Spinal cord (tissue), 10 donors: ENCODE data around the gene KLF6. TPM values are rescaled to one million over a fixed set of nuclear protein-coding genes. Genes with fewer than 3 reads are reported as not detected.

Experiments
- DNase-seq, 6 donors: peaks; one replicate each; pipeline versions ENCODE4 v3.0.0 to v3.0.0-alpha.2; 2013 to 2015; ENCODE audit warnings: low spot score in 6 of 6, low read depth in 4 of 6
- H3K27ac ChIP-seq: one replicate; pipeline ENCODE4 v1.5.1; 2013; ENCODE audit warnings: low read depth, low read length, control low read depth
- H3K27me3 ChIP-seq: one replicate; pipeline ENCODE4 v1.6.1; 2013; ENCODE audit warnings: low read length; ENCODE audit not compliant: control insufficient read depth, insufficient read depth
- H3K36me3 ChIP-seq: one replicate; pipeline ENCODE4 v1.6.1; 2013; ENCODE audit warnings: low read length; ENCODE audit not compliant: control insufficient read depth, insufficient read depth
- H3K4me1 ChIP-seq: one replicate; pipeline ENCODE4 v1.6.1; 2013; ENCODE audit warnings: low read length; ENCODE audit not compliant: control insufficient read depth, insufficient read depth
- H3K4me3 ChIP-seq: one replicate; pipeline ENCODE4 v1.5.1; 2013; ENCODE audit warnings: low read depth, low read length, control low read depth
- H3K9me3 ChIP-seq: one replicate; pipeline ENCODE4 v1.6.1; 2013; ENCODE audit warnings: low read length; ENCODE audit not compliant: control insufficient read depth, insufficient read depth
- WGBS: methylation state at CpG from one replicate; pipeline ENCODE4 v1.1.5; 2013; ENCODE audit warnings: missing lambda C conversion rate; ENCODE audit not compliant: insufficient coverage; 5-methylcytosine and 5-hydroxymethylcytosine counted together
- polyA plus RNA-seq, 2 donors: library from polyadenylated mRNA; unstranded; fragments of 120-200 nt; gene quantifications; one replicate each; pipeline ENCODE4 v1.2.1, GENCODE V29; 2013; ENCODE audit not compliant: insufficient read length in 2 of 2
- total RNA-seq, 2 donors: library from RNA; depleted of rRNA in 1 of 2; stranded (reverse); fragments of 120-200 nt in 1 of 2; fragments of >200 nt in 1 of 2; gene quantifications; one replicate each; pipeline versions ENCODE4 v1.2.3 to v1.2.4, GENCODE V29; 2013 to 2014
- donor health status: healthy.

KLF6 gene
- total and polyA plus RNA-seq, 4 donors, result 38.4 to 70.3 (median 47.1) TPM

- DNase-seq, result peak in 3 of 6 donors; percentile 69 to 86 (median 84)
Measured at GRCh38 chr10:3783316-3783681, 1.7 kb downstream of the KLF6 start.

DNA sequence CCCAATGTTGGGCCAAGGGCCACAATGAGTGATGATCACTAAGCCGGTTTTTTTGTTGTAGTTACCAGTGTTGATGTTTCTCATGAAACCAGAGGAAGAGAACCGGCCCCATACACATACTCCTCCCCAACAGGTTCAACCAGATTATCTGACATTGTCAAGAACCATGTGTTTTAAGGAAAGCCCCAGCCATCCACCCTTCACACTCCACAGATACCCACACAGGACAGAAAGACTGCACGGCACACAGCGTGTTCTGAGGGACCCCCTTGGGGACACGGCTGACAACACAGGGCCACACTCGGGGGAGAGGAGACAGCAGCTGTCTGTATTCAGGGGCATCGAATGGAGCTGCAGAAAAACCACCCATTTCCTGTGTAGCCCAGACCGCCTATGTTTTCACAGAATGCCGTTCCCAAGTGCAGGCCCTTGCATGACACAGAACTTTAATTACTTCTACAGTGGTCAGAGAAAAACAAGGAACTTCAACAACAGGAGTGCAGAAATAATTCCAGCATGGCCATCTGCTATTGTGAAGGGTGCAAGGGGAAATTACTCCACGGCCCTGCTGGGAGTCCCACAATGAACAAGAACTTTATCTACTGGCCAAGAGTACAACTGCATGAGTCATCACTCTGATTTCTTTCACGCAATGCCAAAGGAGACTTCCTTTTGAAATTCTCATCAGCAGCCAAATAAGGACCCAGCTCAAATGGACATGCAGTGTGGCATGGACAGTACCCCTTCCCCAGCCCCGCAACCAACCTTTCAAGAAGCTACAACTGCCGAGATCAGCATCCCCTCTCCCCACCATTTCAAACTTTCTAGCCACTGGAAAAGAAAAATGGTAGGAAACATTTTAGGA, 2.3 kb downstream of the KLF6 start:
- no peaks in the 10 kb centered on the region for H3K9me3 ChIP-seq
- no peaks in the 10 kb centered on the region for H3K27me3 ChIP-seq
- WGBS, result 3% methylated on average over 7 of the region's 13 CpGs
- H3K4me3 ChIP-seq, result peak overlapping the region; percentile 87
- peak in 4 of 6 donors; percentile 51 to 86 (median 76) for DNase-seq
- peak overlapping the region; percentile 98 for H3K27ac ChIP-seq
- peaks cover 48% of the 10 kb centered on the region for H3K4me1 ChIP-seq
- H3K36me3 ChIP-seq, result peaks cover 30% of the 10 kb centered on the region

More at GRCh38 chr10:3783316-3783681, 1.7 kb downstream of the KLF6 start:
- peak overlapping the region; percentile 87 for H3K4me3 ChIP-seq
- peaks cover 48% of the 10 kb centered on the region for H3K4me1 ChIP-seq
- peak overlapping the region; percentile 98 for H3K27ac ChIP-seq
- H3K9me3 ChIP-seq, result no peaks in the 10 kb centered on the region
- no peaks in the 10 kb centered on the region for H3K27me3 ChIP-seq
- WGBS, result 0% methylated on average over 5 of the region's 12 CpGs
- peaks cover 30% of the 10 kb centered on the region for H3K36me3 ChIP-seq

DNA sequence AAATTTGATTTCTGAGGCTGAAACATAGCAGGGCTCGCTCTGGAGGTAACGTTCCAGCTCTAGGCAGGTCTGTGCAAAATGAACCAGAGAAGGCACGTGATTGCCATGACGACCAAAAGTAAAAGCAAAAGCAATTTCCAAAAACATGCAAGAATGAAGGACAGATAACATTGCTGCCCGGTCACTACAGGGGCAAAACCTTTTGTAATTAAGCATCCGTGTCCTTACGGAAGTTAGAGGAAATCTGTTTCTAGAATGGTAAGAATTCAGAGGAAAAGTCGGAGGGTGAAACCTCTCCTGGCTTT, 2.9 kb downstream of the KLF6 start:
- WGBS, result 28% methylated on average over 7 of the region's 8 CpGs

DNA sequence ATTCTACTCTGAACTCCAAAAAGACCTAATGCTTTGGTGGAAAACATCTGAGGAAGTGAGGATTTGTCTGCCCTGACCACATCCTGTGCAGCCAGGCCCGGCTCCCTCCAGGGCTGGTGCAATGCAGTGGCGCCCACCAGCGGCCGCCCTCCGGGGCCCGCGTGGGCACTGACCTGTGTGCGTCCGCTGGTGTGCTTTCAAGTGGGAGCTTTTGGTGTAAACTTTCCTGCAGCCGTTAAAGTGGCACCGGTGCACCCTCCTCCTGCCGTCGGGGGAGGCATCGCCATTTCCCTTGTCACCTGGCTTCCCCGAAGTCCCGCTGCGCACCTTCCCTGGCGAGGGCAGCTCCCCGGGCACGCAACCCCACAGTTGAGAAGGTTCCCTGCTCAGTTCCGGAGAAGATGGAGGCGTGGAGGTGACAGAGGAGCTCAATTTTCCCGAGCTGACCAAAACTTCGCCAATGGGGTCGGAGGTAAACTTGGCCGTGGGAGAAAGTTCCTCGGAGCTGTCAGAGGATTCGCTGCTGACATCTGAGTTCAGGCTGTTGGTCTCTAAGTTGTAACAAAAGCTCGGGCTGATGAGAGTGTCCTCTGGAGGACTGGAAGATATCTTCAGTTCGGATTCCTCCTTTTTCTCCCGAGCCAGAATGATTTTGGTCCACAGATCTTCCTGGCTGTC, 3.4 kb downstream of the KLF6 start:
- Histone ChIP-seq H3K27me3 (no peaks in the 10 kb centered on the region), H3K9me3 (no peaks in the 10 kb centered on the region), H3K4me1 (peaks cover 46% of the 10 kb centered on the region), H3K36me3 (peaks cover 30% of the 10 kb centered on the region), H3K4me3 (peak overlapping the region; percentile 87), H3K27ac (peak overlapping the region; percentile 98)
- WGBS, result 76% methylated on average over 27 of the region's 31 CpGs
- peak in 1 of 6 donors; percentile 52 for DNase-seq

More for the DNA sequence above, 2.9 kb downstream of the KLF6 start:
- H3K9me3 ChIP-seq, result no peaks in the 10 kb centered on the region
- H3K27me3 ChIP-seq, result no peaks in the 10 kb centered on the region
- peak overlapping the region; percentile 87 for H3K4me3 ChIP-seq
- DNase-seq, result no peak
- H3K36me3 ChIP-seq, result peaks cover 30% of the 10 kb centered on the region
- peaks cover 48% of the 10 kb centered on the region for H3K4me1 ChIP-seq
- peak overlapping the region; percentile 98 for H3K27ac ChIP-seq

DNA sequence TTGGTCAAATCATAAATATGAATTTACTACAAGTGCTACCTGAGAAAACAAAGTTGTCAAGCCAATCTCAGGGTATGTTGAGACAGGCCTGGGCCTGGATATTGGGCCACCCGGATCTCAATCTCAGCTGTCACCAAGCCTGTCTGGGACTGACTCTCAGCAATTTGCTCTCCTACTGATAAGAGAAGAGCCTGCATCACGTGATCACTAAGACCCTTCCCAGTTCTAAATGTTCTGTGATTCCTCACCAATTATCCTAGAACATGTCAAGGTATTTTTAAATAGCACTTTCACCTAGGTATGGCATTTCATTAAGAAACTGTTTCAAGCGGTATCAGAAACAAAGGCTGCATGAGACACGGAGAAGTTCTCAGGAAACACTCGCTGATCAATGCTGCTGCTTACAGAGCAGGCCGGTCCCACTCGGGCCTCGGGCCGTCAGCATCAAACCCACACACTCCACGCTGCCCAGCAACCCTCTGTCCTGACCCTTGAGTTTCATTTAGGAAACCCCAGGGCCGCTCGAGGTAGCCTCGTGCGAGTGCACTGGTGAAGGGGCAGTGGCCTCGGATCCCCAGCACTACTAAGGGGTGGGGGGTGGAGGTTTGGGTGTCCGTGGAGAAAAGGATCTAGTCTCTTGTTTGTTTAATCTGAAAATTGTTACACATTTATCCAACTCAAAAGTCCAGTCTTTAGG, 4.1 kb downstream of the KLF6 start:
- 71% methylated on average over 10 of the region's 16 CpGs for WGBS
- Histone ChIP-seq H3K9me3 (no peaks in the 10 kb centered on the region), H3K36me3 (peaks cover 34% of the 10 kb centered on the region), H3K27me3 (no peaks in the 10 kb centered on the region), H3K4me3 (peak overlapping the region; percentile 87), H3K27ac (peak overlapping the region; percentile 98), H3K4me1 (peaks cover 44% of the 10 kb centered on the region)
- peak in 1 of 6 donors; percentile 8 for DNase-seq

DNA sequence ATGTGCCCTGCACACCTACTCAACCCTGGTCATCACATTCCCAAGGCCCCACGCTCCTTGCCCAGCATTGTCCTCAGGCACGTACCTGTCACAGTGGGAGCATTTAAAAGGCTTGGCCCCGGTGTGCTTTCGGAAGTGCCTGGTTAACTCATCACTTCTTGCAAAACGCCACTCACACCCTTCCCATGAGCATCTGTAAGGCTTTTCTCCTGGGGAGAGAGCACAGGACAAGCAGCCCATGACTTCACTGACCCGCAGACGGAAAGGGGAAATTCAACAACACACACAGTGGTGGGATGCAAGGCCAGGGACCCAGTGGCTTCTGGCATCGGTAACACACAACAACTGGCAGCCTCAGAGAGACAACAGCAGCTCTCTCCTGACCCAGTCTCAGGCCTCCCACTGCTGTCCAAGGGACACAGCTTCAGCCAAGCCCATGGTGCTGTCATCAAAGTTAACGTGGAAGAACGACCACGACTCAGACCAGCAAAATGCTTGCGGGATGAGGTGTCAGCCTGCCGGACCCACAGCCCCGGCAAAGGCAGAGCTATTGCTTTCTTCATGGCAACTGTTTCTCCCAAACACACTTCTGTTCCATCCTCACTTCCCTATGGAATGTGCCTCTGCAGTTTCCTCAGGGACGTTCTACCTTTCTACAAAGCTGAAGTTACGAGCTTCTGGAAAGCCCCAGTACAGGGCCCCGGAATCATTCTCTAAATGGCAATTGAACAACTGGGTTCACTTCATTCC, 4.8 kb downstream of the KLF6 start:
- Histone ChIP-seq H3K9me3 (no peaks in the 10 kb centered on the region), H3K27me3 (no peaks in the 10 kb centered on the region), H3K4me3 (peak overlapping the region; percentile 87), H3K27ac (peak overlapping the region; percentile 98), H3K4me1 (peaks cover 44% of the 10 kb centered on the region), H3K36me3 (peaks cover 36% of the 10 kb centered on the region)
- 54% methylated on average over 17 of the region's 17 CpGs for WGBS
- peak in 1 of 6 donors; percentile 20 for DNase-seq

GRCh38 chr10:3779158-3779741, 5.8 kb downstream of the KLF6 start:
- DNase-seq, result no peak
- no peaks in the 10 kb centered on the region for H3K9me3 ChIP-seq
- peaks cover 44% of the 10 kb centered on the region for H3K4me1 ChIP-seq
- peaks cover 36% of the 10 kb centered on the region for H3K36me3 ChIP-seq
- H3K4me3 ChIP-seq, result no peak overlapping the region
- H3K27ac ChIP-seq, result peak overlapping the region; percentile 98
- 82% methylated on average over 13 of the region's 14 CpGs for WGBS
- H3K27me3 ChIP-seq, result no peaks in the 10 kb centered on the region

GRCh38 chr10:3778692-3779157, 6.3 kb downstream of the KLF6 start:
- Histone ChIP-seq H3K4me1 (peaks cover 44% of the 10 kb centered on the region), H3K27ac (peak overlapping the region; percentile 98), H3K27me3 (no peaks in the 10 kb centered on the region), H3K9me3 (no peaks in the 10 kb centered on the region), H3K4me3 (no peak overlapping the region), H3K36me3 (peaks cover 36% of the 10 kb centered on the region)
- no CpG with 5 or more reads among the region's 3 CpGs for WGBS
- no peak for DNase-seq
